ENCODE data around the gene WDR36.

Gene WDR36

GRCh38 chr5:111153483-111153882 is 61.3 kb downstream of the WDR36 start:
- Histone ChIP-seq H3K4me1 (ENCODE audit: control insufficient read depth, insufficient read depth, low read length, poor library complexity, severe bottlenecking) (no peaks in the 10 kb centered on the region), H3K36me3 (ENCODE audit: control insufficient read depth, insufficient read depth, low read length) (no peaks in the 10 kb centered on the region), H3K9me3 (ENCODE audit: control insufficient read depth, low read length) (no peaks in the 10 kb centered on the region), H3K27ac (ENCODE audit: low read depth, low read length, severe bottlenecking) (no peak overlapping the region), H3K4me3 (ENCODE audit: extremely low read depth, insufficient read depth, low read length, poor library complexity, severe bottlenecking) (no peak overlapping the region)
- 100% methylated on average over 1 of the region's 1 CpG; no CpG with 5 or more reads in 1 of the 2 experiments for WGBS, 2 experiments (ENCODE audit: insufficient coverage in 2 of 2)

- Histone ChIP-seq H3K4me1 (ENCODE audit: control insufficient read depth, insufficient read depth, low read length, poor library complexity, severe bottlenecking) (no peaks in the 10 kb centered on the region), H3K4me3 (ENCODE audit: extremely low read depth, insufficient read depth, low read length, poor library complexity, severe bottlenecking) (no peak overlapping the region), H3K9me3 (ENCODE audit: control insufficient read depth, low read length) (no peaks in the 10 kb centered on the region), H3K36me3 (ENCODE audit: control insufficient read depth, insufficient read depth, low read length) (no peaks in the 10 kb centered on the region), H3K27ac (ENCODE audit: low read depth, low read length, severe bottlenecking) (no peak overlapping the region)
- WGBS, 2 experiments (ENCODE audit: insufficient coverage in 2 of 2) = 85% methylated on average over 2 of the region's 3 CpGs; no CpG with 5 or more reads in 1 of the 2 experiments
These were observed 61.8 kb downstream of the WDR36 start for GRCh38 chr5:111153945-111154344.

- H3K27ac ChIP-seq (ENCODE audit: low read depth, low read length, severe bottlenecking) = no peak overlapping the region
- no peaks in the 10 kb centered on the region for H3K9me3 ChIP-seq (ENCODE audit: control insufficient read depth, low read length)
- H3K4me3 ChIP-seq (ENCODE audit: extremely low read depth, insufficient read depth, low read length, poor library complexity, severe bottlenecking) = no peak overlapping the region
- no peaks in the 10 kb centered on the region for H3K4me1 ChIP-seq (ENCODE audit: control insufficient read depth, insufficient read depth, low read length, poor library complexity, severe bottlenecking)
- WGBS, 2 experiments (ENCODE audit: insufficient coverage in 2 of 2) = 26 to 35% methylated on average over 5 of the region's 9 CpGs
- no peaks in the 10 kb centered on the region for H3K36me3 ChIP-seq (ENCODE audit: control insufficient read depth, insufficient read depth, low read length)
These were observed 66.1 kb downstream of the WDR36 start for GRCh38 chr5:111158105-111158744.

- 70 to 80% methylated on average over 3 to 5 of the region's 7 CpGs for WGBS, 2 experiments (ENCODE audit: insufficient coverage in 2 of 2)
- H3K4me1 ChIP-seq (ENCODE audit: control insufficient read depth, insufficient read depth, low read length, poor library complexity, severe bottlenecking) = no peaks in the 10 kb centered on the region
- no peak overlapping the region for H3K27ac ChIP-seq (ENCODE audit: low read depth, low read length, severe bottlenecking)
- no peak overlapping the region for H3K4me3 ChIP-seq (ENCODE audit: extremely low read depth, insufficient read depth, low read length, poor library complexity, severe bottlenecking)
- H3K36me3 ChIP-seq (ENCODE audit: control insufficient read depth, insufficient read depth, low read length) = no peaks in the 10 kb centered on the region
- no peaks in the 10 kb centered on the region for H3K9me3 ChIP-seq (ENCODE audit: control insufficient read depth, low read length)
These were observed 67.7 kb downstream of the WDR36 start for GRCh38 chr5:111159845-111160244.

GRCh38 chr5:111163000-111163399 is 70.9 kb downstream of the WDR36 start:
- Histone ChIP-seq H3K4me3 (ENCODE audit: extremely low read depth, insufficient read depth, low read length, poor library complexity, severe bottlenecking) (no peak overlapping the region), H3K36me3 (ENCODE audit: control insufficient read depth, insufficient read depth, low read length) (no peaks in the 10 kb centered on the region), H3K4me1 (ENCODE audit: control insufficient read depth, insufficient read depth, low read length, poor library complexity, severe bottlenecking) (no peaks in the 10 kb centered on the region), H3K27ac (ENCODE audit: low read depth, low read length, severe bottlenecking) (no peak overlapping the region), H3K9me3 (ENCODE audit: control insufficient read depth, low read length) (no peaks in the 10 kb centered on the region)
- no CpG with 5 or more reads among the region's 1 CpG for WGBS, 2 experiments (ENCODE audit: insufficient coverage in 2 of 2)

- H3K4me3 ChIP-seq (ENCODE audit: extremely low read depth, insufficient read depth, low read length, poor library complexity, severe bottlenecking) = no peak overlapping the region
- no peaks in the 10 kb centered on the region for H3K4me1 ChIP-seq (ENCODE audit: control insufficient read depth, insufficient read depth, low read length, poor library complexity, severe bottlenecking)
- no peaks in the 10 kb centered on the region for H3K36me3 ChIP-seq (ENCODE audit: control insufficient read depth, insufficient read depth, low read length)
- H3K27ac ChIP-seq (ENCODE audit: low read depth, low read length, severe bottlenecking) = no peak overlapping the region
- WGBS, 2 experiments (ENCODE audit: insufficient coverage in 2 of 2) = 33 to 60% methylated on average over 2 of the region's 2 CpGs
- no peaks in the 10 kb centered on the region for H3K9me3 ChIP-seq (ENCODE audit: control insufficient read depth, low read length)
These were observed 72.9 kb downstream of the WDR36 start for GRCh38 chr5:111165058-111165457.

- no peak overlapping the region for H3K4me3 ChIP-seq (ENCODE audit: extremely low read depth, insufficient read depth, low read length, poor library complexity, severe bottlenecking)
- no peaks in the 10 kb centered on the region for H3K9me3 ChIP-seq (ENCODE audit: control insufficient read depth, low read length)
- no peaks in the 10 kb centered on the region for H3K36me3 ChIP-seq (ENCODE audit: control insufficient read depth, insufficient read depth, low read length)
- no peaks in the 10 kb centered on the region for H3K4me1 ChIP-seq (ENCODE audit: control insufficient read depth, insufficient read depth, low read length, poor library complexity, severe bottlenecking)
- WGBS, 2 experiments (ENCODE audit: insufficient coverage in 2 of 2) = 82 to 86% methylated on average over 2 of the region's 2 CpGs
- H3K27ac ChIP-seq (ENCODE audit: low read depth, low read length, severe bottlenecking) = no peak overlapping the region
These were observed 75.4 kb downstream of the WDR36 start for GRCh38 chr5:111167551-111167950.

- no CpG with 5 or more reads among the region's 1 CpG for WGBS, 2 experiments (ENCODE audit: insufficient coverage in 2 of 2)
- no peak overlapping the region for H3K4me3 ChIP-seq (ENCODE audit: extremely low read depth, insufficient read depth, low read length, poor library complexity, severe bottlenecking)
- no peaks in the 10 kb centered on the region for H3K36me3 ChIP-seq (ENCODE audit: control insufficient read depth, insufficient read depth, low read length)
- no peak overlapping the region for H3K27ac ChIP-seq (ENCODE audit: low read depth, low read length, severe bottlenecking)
- H3K4me1 ChIP-seq (ENCODE audit: control insufficient read depth, insufficient read depth, low read length, poor library complexity, severe bottlenecking) = no peaks in the 10 kb centered on the region
- no peaks in the 10 kb centered on the region for H3K9me3 ChIP-seq (ENCODE audit: control insufficient read depth, low read length)
These were observed 76.5 kb downstream of the WDR36 start for GRCh38 chr5:111168608-111169007.

- H3K4me1 ChIP-seq (ENCODE audit: control insufficient read depth, insufficient read depth, low read length, poor library complexity, severe bottlenecking) = no peaks in the 10 kb centered on the region
- 78% methylated on average over 1 of the region's 2 CpGs; no CpG with 5 or more reads in 1 of the 2 experiments for WGBS, 2 experiments (ENCODE audit: insufficient coverage in 2 of 2)
These were observed 77.1 kb downstream of the WDR36 start for GRCh38 chr5:111169269-111169668.

GRCh38 chr5:111170279-111170678 is 78.1 kb downstream of the WDR36 start:
- WGBS, 2 experiments (ENCODE audit: insufficient coverage in 2 of 2) = 83% methylated on average over 1 of the region's 2 CpGs
- Histone ChIP-seq H3K4me3 (ENCODE audit: extremely low read depth, insufficient read depth, low read length, poor library complexity, severe bottlenecking) (no peak overlapping the region), H3K4me1 (ENCODE audit: control insufficient read depth, insufficient read depth, low read length, poor library complexity, severe bottlenecking) (no peaks in the 10 kb centered on the region), H3K27ac (ENCODE audit: low read depth, low read length, severe bottlenecking) (no peak overlapping the region), H3K9me3 (ENCODE audit: control insufficient read depth, low read length) (no peaks in the 10 kb centered on the region), H3K36me3 (ENCODE audit: control insufficient read depth, insufficient read depth, low read length) (no peaks in the 10 kb centered on the region)

More at GRCh38 chr5:111169269-111169668, 77.1 kb downstream of the WDR36 start:
- Histone ChIP-seq H3K27ac (ENCODE audit: low read depth, low read length, severe bottlenecking) (no peak overlapping the region), H3K4me3 (ENCODE audit: extremely low read depth, insufficient read depth, low read length, poor library complexity, severe bottlenecking) (no peak overlapping the region), H3K9me3 (ENCODE audit: control insufficient read depth, low read length) (no peaks in the 10 kb centered on the region), H3K36me3 (ENCODE audit: control insufficient read depth, insufficient read depth, low read length) (no peaks in the 10 kb centered on the region)

- Histone ChIP-seq H3K27ac (ENCODE audit: low read depth, low read length, severe bottlenecking) (no peak overlapping the region), H3K36me3 (ENCODE audit: control insufficient read depth, insufficient read depth, low read length) (no peaks in the 10 kb centered on the region), H3K4me1 (ENCODE audit: control insufficient read depth, insufficient read depth, low read length, poor library complexity, severe bottlenecking) (no peaks in the 10 kb centered on the region), H3K9me3 (ENCODE audit: control insufficient read depth, low read length) (no peaks in the 10 kb centered on the region), H3K4me3 (ENCODE audit: extremely low read depth, insufficient read depth, low read length, poor library complexity, severe bottlenecking) (no peak overlapping the region)
- WGBS, 2 experiments (ENCODE audit: insufficient coverage in 2 of 2) = 83% methylated on average over 1 of the region's 3 CpGs; no CpG with 5 or more reads in 1 of the 2 experiments
These were observed 80.4 kb downstream of the WDR36 start for GRCh38 chr5:111172504-111172903.

All from mesodermal cell (in vitro differentiated cells).